Kidney capillary endothelial cell (primary cell): ENCODE data around the gene NTSR2.

Experiments used
- DNase-seq: peaks from one replicate; pipeline ENCODE4 v3.0.0-alpha.2; 2018; ENCODE audit warnings: low spot score

Gene NTSR2

DNA sequence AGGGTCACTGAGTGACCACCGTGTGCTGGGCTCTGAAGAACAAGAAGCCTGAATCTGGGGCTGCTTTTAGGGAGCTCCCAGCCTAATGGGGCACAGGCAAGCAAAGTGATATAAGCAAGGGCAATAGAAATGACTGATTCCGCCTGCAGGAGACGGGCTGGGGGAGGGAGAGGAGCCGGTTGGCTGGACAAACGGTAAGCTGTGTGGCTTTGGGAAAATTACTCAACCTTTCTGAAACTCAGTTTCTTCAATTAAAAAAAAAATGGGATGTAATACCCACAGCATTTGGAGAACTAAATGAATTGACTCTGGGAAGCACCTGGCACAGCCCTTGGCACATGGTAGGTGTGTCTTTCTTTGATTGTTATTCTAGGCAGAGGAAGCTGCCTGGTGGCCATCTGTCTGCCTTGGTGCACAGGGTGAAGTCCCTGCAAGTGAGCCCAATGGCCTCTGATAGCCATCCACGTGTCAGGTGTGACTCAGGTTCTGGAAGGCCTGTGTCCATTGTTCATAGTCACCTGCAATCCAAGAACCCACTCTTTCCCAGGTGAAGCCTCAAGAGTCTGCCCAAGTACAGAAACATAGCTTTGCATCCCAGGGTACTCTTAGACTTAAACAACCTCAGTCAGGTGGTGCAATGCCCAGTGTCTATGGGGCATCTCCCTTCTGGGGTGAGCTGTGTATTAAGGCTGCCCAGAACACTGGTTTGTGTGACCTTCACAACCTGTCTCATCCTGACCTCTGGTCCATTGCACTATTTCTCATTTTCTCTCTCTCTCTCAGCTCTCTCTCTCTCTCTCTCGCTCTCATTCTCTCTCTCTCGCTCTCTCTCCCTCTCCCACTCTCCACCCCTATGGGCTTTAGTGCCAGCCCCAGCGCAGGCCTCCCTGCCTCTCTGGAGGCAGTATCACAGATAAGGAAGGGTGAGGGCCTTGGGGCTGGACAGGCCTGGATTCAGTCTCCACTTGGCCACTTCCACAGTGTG lies 30.0 kb upstream of the NTSR2 start:
- no peak for DNase-seq

DNA sequence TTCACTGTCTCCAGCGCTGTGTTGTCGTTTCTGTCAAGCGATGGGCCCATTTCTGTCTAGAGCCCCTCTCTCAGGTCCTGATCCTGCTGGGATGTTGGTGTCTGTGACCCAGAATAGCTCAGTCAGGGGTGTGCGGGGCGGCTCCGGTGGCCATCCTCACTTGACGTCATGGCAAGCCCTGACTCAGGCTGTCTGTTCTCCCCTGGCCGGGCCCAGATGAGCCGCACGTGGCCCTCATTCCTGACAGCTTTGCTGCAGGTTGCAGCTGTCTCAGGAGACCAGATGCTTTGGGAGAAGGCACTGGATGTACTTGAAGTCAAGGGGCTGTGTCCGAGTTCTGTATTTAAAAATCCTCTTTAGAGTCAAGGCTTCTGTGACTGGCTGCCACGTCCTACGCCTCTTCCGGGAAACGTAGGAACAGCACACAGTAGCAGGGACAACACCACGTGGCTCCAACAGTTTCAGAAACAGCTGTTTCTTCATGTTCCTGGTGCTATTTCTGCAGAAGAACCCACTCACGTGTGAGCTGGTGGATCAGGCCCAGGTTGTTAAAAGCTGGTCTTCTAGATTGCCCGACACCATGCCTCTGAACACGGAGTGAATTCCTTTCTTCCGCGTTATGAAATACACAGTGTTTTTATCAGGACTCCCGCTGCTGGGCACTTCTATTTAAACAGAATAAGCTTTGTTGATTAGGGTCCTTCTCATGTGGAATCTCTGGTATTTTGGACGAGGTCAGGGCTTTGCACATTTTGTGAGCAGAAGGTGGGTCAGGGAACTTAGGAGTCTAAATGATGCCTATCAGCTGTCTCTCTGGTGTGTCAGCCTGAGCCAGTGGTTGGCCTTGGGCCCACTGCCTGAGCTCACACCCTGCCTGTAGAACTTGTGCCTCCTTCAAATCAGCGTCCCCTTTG lies 28.3 kb upstream of the NTSR2 start:
- DNase-seq: no peak

DNA sequence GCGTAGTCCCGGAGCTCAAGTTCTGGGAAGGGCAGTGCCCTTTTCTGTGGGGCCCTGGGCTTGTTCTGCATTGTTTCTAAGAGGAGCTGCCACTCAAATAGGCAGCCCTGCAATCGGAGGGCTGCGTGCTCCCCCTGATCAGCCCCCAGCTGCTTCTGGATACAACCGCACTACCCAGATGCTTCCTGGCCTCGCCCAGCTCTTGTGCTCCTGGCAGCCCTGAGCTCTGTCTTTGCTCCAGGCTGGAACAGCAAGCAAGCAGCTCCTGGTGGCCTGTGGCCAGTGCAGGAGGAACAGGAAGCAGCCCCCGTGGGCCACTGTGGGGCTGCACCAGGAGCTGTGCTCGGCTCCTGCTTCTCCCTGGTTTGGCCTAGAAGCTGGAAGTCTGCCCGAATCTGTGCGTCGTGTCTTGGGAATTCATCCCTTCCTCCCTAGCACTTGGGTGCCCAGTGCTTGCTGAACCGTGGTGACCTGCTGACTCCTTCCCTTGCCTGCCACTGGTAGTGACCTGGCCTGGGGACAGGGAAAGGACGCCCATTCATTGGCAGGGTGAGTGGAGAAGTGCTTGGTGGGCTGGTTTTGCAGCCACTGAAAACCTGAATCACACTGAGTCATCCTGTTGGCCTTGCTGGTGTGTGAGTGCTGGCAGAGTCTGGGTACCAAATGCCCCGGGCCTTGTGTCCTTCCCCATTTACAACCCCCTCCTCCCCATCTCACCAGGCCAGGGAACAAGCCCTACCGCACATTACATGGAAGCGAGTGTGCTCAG lies 27.3 kb upstream of the NTSR2 start:
- DNase-seq: peak; percentile 62

DNA sequence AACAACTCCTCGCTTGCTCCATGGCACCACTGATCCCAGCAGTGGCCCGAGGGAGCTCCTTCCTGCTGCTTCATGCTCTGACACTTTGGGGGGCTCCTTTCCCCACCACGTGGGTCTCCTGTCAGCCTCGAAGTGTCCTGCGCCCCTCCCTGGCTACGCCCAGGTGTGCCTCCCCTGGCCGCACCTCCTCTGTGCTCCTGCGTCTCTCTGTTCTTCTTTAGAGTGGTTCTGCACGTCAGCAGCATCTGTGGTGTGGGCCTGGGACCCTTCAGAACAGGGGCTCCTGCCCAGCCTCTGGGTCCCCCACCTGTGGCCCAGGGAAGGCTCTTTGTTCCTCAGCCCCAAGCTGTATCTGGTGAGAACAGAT lies 26.7 kb upstream of the NTSR2 start:
- no peak for DNase-seq

DNA sequence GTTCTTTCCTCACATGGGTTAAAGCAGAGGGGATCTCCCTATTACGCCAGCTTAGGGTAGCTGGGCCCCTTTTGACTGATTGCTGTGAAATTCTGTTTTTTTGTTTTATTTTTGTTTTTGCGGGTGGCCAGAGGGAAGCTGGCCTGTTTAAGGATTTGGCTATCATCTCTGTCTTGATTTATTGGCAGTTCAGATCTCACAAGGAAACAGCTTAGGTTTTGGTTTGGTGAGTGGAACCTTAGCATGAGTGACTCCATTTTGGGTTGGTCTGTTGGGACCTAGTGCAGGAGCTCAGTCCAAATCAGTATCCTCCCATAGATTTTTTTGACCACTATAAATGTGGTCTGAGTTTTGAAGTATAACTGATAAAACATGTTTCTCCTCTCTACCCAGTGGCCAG lies 25.6 kb upstream of the NTSR2 start:
- DNase-seq: no peak

DNA sequence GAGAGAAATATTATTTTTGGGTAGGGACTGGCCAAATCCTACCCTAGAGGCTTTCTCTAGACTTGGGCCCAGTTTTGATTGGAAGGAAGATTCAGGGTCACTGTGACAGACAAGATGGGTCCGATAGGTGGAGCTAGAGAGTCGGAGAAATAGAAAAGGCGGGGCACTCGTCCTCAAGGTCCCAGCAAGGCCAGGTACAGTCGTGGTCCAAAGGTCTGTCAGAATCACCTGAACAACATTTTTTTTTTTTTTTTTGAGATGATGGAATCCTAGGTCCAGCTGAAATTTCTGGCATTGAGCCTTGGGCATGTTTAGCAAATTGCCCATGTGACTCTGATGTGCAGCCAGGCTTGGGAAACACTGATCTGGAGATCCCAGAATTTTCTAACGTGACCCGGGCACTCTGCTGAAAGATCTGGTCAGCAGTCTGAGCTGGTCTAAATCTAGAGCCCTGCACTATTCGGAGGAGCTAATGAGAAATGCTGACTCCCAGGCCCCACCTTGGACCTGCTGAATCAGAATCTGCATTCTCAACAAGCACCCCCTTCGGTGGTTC lies 23.0 kb upstream of the NTSR2 start:
- DNase-seq: peak; percentile 52

DNA sequence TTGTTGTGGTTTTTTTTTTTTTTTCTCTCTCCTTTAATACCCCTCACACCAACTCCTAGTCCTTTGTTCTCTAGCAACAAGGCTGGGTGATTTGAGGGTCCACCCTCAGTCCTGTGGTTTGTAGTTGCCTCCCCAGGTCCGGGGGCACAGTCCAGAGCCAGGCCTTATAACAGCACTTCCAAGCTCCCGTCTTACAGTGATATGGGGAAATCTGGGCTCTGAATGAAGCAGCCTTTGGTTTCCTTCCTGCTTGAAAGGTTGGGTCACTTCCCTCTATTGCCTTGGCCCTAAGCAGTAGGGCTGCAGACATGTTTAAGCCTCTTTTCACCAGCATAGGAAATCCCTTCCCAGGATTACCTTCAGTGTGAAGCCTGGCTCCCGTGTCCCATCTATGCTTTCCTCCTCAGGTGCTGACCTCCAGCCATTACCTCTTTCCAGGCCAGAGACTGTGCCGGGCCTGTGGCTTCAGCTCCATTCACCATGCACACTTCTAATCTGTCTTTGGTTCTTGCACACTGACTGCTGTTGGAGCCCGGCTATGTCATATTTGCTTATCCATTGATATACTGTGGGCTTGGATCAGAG lies 21.2 kb upstream of the NTSR2 start:
- DNase-seq: no peak

DNA sequence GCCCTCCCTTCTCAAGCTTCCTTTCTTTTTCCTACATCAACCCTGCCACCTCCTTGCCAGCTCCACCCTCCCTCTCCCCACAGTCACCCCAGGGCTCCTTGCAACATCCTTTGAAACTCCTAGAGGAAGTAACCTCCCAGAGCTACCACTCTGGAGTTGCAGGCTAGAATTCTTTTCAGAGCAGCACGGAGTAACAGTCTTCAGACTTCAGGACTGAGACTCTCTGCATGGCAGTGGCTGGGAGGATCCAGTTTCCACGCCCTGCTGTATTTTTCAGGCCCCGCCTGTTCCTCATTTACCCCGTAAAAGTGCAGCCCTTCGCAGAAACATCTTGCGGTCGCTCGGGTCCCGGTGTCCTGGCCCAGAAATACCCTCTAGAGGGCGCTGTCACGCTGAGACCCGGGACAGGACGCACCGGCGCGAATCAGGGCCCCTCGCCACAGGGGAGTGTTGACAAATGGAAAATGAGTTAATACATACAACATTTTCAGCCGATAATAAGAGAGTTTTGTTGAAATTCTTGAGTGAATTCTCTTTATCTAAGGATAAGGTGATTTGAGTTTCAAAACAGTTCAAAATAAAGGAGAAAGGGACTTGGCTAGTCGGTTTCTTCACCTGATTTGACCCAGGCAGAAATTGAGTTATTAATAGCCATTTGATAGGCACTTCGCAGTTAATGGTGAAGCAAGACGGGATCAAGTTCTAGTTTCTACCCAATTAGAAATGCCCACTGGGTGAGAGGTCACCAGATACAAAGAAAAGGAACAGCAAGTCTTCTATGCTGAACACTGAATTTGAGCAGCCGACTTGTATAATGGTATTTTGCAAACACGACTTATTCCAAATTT lies 18.5 kb upstream of the NTSR2 start:
- peak; percentile 67 for DNase-seq

DNA sequence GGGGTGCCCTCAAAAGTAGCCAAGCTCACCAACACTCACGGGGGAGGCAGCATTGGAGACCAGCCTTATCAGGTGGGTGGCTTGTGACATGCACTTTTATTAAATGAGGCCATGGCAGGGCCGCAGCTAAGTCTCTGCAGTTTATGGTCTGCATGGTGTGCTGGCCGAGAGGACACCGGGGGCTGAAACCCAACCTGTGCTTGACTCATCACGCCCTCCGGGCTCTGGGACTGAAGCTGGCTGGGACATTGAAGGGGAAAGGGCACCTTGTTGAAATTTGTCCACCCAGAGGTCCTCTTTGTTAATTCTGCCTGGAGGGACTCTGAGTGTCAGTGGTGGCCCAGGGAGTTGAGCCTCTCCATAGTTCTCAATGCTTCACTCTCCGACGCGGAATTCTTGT lies 17.7 kb upstream of the NTSR2 start:
- DNase-seq: no peak

DNA sequence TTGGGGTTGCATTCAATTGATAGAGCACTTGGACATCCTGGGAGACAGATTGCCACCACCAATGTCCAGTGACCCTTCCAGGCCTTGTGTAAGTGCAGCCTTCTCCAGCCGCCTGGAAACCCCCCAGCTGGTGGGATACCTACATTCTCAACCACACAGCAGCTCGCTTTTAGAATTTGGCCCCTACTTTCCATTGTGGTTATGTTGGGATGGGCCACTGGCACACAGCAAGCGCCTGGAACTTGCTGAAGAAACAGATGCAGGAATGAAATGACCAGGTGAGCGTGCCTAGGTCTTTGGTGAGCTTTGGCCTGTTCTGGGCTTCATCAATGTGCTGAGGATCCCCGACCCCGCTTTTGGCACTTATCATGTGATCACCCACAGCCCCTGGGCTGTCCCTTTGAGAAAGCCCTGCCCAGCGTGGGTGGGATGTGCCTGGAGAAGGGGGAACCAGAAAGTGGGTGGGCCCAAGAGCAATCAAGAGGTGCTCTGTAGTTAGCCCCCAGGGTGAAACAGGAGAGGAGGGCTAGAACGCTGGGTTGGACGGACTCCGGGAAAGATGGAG lies 16.0 kb upstream of the NTSR2 start:
- DNase-seq: no peak

DNA sequence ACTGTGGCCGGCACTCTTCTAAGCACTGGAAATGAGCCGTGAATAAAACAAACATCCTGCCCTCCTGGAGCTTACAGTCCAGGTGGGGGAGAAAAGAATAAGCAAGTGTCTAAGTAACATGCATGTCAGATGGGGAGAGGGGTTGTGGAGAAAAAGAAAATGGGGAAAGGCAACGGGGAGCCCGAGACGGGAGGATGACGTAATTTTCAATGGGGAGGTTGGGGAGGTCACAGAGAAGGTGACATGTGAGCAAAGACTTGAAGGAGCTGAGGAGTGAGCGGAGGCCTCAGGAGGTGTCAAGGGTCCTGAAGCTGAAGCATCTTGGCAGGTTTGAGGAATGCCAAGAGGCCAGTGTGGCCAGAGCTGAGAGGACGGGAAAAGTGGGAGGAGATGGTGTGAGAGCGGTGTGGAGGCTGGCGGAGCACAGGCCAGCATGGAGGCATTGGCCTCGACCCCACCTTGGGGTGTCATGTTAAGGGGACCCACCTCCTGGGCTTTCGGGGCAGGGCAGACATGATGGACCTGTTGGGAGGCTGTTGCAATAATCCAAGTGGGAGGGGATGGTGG lies 15.0 kb upstream of the NTSR2 start:
- no peak for DNase-seq

DNA sequence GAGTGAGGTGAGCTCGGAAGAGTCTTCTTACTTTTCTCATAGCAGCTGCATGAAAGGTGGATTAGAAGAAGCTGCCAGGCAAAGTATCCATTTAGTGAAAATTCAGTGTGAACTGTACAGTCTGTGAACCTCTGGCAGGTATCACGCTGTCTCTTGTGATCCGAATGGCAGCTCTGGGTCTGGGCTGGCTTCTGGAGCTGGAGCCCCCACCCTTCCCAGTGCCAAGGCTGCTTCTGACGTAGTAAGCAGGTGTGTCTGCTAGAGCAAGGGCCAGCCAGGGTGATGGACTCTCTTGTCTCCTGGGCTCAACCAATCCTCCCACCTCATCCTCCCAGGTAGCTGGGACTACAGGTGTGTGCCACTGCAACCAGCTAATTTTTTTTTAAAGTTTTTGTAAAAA lies 14.0 kb upstream of the NTSR2 start:
- no peak for DNase-seq

DNA sequence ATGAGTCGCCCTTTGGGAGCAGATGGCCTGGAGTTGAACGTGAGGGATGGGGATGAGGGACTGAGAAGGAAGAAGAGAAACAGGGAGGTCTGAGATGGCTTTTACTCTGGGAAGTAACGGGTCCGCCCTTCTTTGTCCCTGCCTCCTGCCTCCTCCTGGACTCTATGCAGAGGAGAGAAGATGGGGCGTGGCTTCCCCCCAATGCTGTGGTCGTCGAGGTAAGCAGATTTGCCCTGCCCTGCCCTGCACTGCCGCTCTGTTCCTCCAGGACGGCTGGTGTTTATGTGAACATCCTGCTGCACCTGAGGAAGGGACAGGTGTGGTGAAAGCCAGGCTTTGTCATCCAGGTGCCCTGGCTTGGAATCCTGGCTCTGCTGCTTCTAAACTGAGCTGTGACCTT lies 13.5 kb upstream of the NTSR2 start:
- no peak for DNase-seq

DNA sequence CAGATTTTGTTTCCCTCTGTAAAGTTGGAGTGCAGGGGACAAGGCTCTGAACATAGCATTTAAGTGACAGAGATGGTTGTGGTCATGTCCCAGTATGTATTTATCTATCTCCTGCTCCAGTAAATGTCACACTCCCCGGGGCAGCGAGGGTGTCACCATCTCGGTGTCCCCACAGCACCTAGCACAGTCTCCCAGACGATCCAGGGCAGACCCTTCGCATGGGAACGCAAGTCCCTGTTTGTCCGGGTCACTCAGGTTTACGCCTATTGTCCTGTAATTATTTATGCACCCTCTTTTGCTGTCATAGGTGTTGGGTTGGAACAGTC lies 12.6 kb upstream of the NTSR2 start:
- DNase-seq: no peak

DNA sequence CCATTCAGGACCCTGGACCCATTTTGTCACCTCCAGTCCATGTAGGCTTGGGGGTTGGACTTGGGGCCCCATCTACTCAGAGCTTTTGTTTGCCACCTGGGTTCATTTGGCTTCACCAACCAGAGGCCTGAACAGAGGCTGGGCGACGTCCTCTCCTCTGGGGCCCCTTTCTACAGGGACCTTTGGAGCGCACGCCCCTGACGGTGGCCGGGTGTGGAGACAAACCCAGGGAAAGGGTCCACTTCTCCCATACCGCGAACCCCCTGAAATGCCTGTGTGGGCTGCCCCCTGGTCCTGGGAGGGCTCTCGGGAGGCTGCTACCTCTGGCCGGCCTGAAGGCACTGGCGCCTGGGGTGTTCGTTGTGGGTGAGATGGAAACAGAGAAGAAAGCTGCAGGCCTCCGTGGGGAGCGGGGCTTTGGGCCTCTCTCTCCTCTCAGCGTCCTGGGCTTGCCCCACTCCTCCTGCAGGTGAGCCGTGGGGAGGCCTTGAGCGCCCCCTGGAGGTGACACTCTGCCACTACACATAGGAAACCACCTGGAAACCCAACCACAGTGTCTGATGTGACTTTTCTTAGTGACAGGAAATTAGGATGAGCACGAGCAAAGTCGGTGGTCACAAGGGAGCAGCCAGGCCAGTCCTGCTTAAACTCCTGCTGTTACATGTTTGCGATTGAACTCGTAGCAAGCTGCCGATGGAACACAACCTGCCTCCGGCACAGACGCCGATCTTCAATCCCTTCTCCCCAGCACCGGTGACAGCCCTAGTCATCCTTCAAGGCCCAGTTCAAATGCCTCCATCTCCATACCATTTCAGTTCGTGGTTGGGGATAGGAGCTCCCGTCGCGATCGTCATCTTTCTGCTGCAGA lies 12.0 kb upstream of the NTSR2 start:
- DNase-seq: no peak

DNA sequence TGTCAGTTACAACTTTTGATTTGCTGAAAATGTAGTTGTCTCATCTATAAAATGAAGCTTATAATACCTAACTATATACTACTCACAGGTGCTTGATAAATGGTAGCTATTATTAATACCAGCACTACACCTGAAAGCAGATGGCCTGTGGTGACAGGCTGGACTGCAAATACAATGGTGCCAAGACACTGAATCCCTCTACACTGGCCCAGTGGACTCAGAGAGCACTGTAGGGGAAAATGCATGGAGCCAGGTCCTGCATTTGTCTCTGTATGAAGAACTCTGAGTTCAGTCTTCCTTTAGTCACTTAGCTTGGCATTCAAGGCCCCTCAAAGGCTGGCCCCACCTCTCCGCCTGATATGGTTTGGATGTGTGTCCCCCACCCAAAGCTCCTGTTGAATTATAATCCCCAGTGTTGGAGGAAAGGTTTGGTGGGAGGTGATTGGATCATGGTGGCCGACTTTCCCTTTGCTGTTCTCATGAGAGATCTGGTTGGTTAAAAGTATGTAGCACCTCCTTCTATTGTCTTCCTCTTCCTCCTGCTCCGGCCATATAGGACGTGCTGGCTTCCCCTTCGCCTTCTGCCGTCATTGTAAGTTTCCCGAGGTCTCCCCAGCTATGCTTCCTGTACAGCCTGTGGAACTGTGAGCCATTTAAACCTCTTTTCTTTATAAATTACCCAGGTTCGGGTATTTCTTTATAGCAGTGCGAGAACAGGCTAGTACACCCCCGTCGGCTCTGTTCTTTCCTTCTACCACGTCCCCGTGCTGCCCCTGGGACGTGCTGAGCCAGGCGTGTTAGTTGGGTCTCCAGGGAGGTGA lies 11.1 kb upstream of the NTSR2 start:
- peak; percentile 44 for DNase-seq

DNA sequence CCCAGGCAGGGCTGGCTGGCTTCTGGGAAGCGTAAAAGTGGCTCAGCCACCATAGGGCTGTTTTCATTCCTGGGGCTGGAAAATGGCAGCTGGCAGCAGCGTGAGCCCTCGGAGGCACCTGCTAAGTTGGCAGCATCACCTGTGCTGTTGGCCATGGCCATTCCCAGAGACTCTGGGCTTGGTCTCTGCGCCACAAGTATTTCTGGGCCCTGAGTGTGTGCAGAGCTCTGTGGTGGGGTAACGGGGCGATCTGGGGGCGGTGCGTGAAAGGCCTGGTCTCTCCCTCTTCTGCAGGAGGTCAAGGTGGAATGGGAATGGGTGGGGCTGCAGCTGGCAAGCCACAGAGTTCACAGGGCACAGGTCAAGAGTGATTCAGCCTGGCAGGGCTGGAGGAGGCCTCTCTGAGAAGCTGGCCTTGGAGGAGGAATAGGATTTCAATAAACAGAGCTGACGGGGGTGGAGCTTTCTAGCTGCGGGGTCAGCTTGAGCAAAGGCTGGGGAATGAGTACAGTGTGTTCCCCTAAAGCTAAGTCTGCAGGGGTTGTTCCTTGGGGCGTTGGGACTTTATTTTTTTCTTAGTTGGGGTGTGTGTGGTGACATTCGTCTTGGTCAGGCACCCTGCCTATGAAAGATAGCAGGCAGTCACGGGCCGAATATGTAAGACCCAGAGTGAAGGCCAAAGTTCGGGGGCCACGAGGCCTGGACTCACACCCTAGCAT lies 10.3 kb upstream of the NTSR2 start:
- DNase-seq: no peak
